ENCODE data around the gene BEST1. TPM values are rescaled to one million over a fixed set of nuclear protein-coding genes. Genes with fewer than 3 reads are reported as not detected.

Gene BEST1
- total and polyA plus RNA-seq, 2 of the 13 experiments (the other 11 are each of a cell fraction or from before 2014, with no cell fraction given) = 0.09 to 0.65 TPM

- no peak for TF ChIP-seq PHF20 (CRISPR knock-in tag; IDR thresholded peaks at IDR 0.05)
- TF ChIP-seq SRSF4 (IDR thresholded peaks at IDR 0.05; ENCODE audit: low read depth, low read length, poor library complexity, severe bottlenecking) = no peak
- TF ChIP-seq HOXA3 (CRISPR knock-in tag; IDR thresholded peaks at IDR 0.05) = no peak
- TF ChIP-seq RBM22 (optimal IDR thresholded peaks at IDR 0.05; ENCODE audit: low read length) = peak; percentile 69
- TF ChIP-seq ERF (CRISPR knock-in tag; IDR thresholded peaks at IDR 0.05) = no peak
- TF ChIP-seq ZSCAN9 (CRISPR knock-in tag; IDR thresholded peaks at IDR 0.05; ENCODE audit: borderline replicate concordance) = no peak
- TF ChIP-seq KLF9 (CRISPR knock-in tag; IDR thresholded peaks at IDR 0.05; ENCODE audit: low read depth) = no peak
- TF ChIP-seq ARID4A (CRISPR knock-in tag; IDR thresholded peaks at IDR 0.05; ENCODE audit: borderline replicate concordance) = peak; percentile 70
- TF ChIP-seq POLR2G (IDR thresholded peaks at IDR 0.05; ENCODE audit: low read depth, low read length) = peak; percentile 75
- no peak for TF ChIP-seq FOXO1 (CRISPR knock-in tag; IDR thresholded peaks at IDR 0.05)
- no peak for TF ChIP-seq YEATS4 (CRISPR knock-in tag; IDR thresholded peaks at IDR 0.05; ENCODE audit: borderline replicate concordance)
- TF ChIP-seq ZNF780A (CRISPR knock-in tag; IDR thresholded peaks at IDR 0.05) = no peak
- no peak for TF ChIP-seq ZBTB1 (CRISPR knock-in tag; IDR thresholded peaks at IDR 0.05; ENCODE audit: borderline replicate concordance)
- peak; percentile 97 for TF ChIP-seq AGO2 (optimal IDR thresholded peaks at IDR 0.05; ENCODE audit: low read depth, low read length)
- no peak for TF ChIP-seq NCOA5 (CRISPR knock-in tag; IDR thresholded peaks at IDR 0.05)
- TF ChIP-seq IRX3 (CRISPR knock-in tag; IDR thresholded peaks at IDR 0.05; ENCODE audit: borderline replicate concordance, low read depth) = 0 out of 2 replicates have a peak, but pooled peaks have one; percentile 77
- TF ChIP-seq FOXC1 (CRISPR knock-in tag; IDR thresholded peaks at IDR 0.05; ENCODE audit: borderline replicate concordance) = peak; percentile 44
- TF ChIP-seq GATA4 (IDR thresholded peaks at IDR 0.05; ENCODE audit: borderline replicate concordance, low read depth) = no peak
- TF ChIP-seq ARNT (IDR thresholded peaks at IDR 0.05) = no peak
- no peak; the same call in 1 of the 2 replicates for TF ChIP-seq MEIS1 (CRISPR knock-in tag; IDR thresholded peaks at IDR 0.05; ENCODE audit: borderline replicate concordance)
- no peak for TF ChIP-seq TFDP2 (CRISPR knock-in tag; IDR thresholded peaks at IDR 0.05)
- no peak; the same call in 1 of the 2 replicates for TF ChIP-seq TIGD3 (CRISPR knock-in tag; IDR thresholded peaks at IDR 0.05; ENCODE audit: borderline replicate concordance)
- no peak; the same call in 1 of the 2 replicates for TF ChIP-seq NR2C2 (CRISPR knock-in tag; IDR thresholded peaks at IDR 0.05; ENCODE audit: borderline replicate concordance)
- TF ChIP-seq ZIK1 (CRISPR knock-in tag; IDR thresholded peaks at IDR 0.05; ENCODE audit: borderline replicate concordance, low read depth) = no peak
Observed at GRCh38 chr11:61973476-61974162, 23.5 kb downstream of the BEST1 start (continued).
